Osteoblast (primary cell): ENCODE data around the gene WHAMM. TPM values are rescaled to one million over a fixed set of nuclear protein-coding genes. Genes with fewer than 3 reads are reported as not detected.
A peak's percentile ranks its signal among the peaks of the same experiment; 100 is the strongest.

ENCODE experiments used
- DNase-seq: peaks from one replicate; pipeline ENCODE4 v3.0.0; 2011; ENCODE audit warnings: low spot score, mixed read lengths; ENCODE audit not compliant: insufficient read length; ENCODE audit errors: missing footprints
- H2AFZ ChIP-seq: 2 replicates; pipeline ENCODE4 v1.6.0; 2011; ENCODE audit warnings: mild to moderate bottlenecking, low read length
- H3K27ac ChIP-seq: 2 replicates; pipeline ENCODE4 v1.5.1; 2011; ENCODE audit warnings: mild to moderate bottlenecking, low read depth, low read length, moderate library complexity
- H3K27me3 ChIP-seq: 2 replicates; pipeline ENCODE4 v1.6.0; 2012; ENCODE audit warnings: mild to moderate bottlenecking, control low read depth, inconsistent platforms, low read length, moderate library complexity; ENCODE audit not compliant: insufficient read depth
- H3K36me3 ChIP-seq: 2 replicates; pipeline ENCODE4 v1.5.1; 2011; ENCODE audit warnings: mild to moderate bottlenecking, low read length, control low read depth, moderate library complexity; ENCODE audit not compliant: insufficient read depth
- H3K4me1 ChIP-seq: 2 replicates; pipeline ENCODE4 v1.5.1; 2011; ENCODE audit warnings: mild to moderate bottlenecking, low read length, control low read depth, moderate library complexity; ENCODE audit not compliant: insufficient read depth
- H3K4me2 ChIP-seq: 2 replicates; pipeline ENCODE4 v1.6.0; 2011; ENCODE audit warnings: mild to moderate bottlenecking, low read length; ENCODE audit not compliant: insufficient read depth
- H3K4me3 ChIP-seq: fragments of 200-600 bp; sonication (generic); 3 replicates; pipeline ENCODE4 v1.5.1; 2012; ENCODE audit warnings: mild to moderate bottlenecking, low read length, inconsistent platforms; ENCODE audit not compliant: insufficient read depth
- H3K79me2 ChIP-seq: 2 replicates; pipeline ENCODE4 v1.6.0; 2012; ENCODE audit warnings: mild to moderate bottlenecking, low read length, control low read depth, inconsistent platforms; ENCODE audit not compliant: insufficient read depth
- H3K9me3 ChIP-seq: 2 replicates; pipeline ENCODE4 v1.5.1; 2011; ENCODE audit warnings: low read depth, low read length, control low read depth
- H4K20me1 ChIP-seq: 2 replicates; pipeline ENCODE4 v1.6.0; 2012; ENCODE audit warnings: mild to moderate bottlenecking, low read length, control low read depth; ENCODE audit not compliant: insufficient read depth
- total RNA-seq: library from RNA; depleted of rRNA; stranded (reverse); fragments of >200 nt; gene quantifications from 2 replicates; pipeline ENCODE4 v1.2.3, GENCODE V29; 2012
- TF ChIP-seq, protein P1 (sequence below): IDR thresholded peaks from 2 replicates; pipeline ENCODE4 v1.5.1; 2011; ENCODE audit warnings: mild to moderate bottlenecking, low read depth, low read length, moderate library complexity; ENCODE audit errors: extremely low read depth

WHAMM gene
- total RNA-seq, 1 donor: 8.3 TPM

DNA sequence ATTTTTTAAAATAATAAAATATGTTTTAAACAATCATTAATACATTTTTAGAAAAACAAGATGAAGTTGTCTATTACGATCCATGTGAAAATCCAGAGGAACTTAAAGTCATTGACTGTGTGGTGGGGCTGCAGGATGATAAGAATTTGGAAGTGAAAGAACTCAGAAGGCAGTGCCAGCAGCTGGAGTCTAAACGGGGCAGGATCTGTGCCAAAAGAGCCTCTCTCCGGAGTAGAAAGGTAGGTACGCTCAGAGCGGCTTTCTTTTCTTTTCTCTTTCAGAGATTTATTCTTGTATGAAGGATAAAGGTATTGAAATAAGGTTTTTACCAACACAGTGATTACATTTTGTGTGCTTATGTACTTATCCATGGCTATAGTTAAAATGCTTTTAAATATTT, 13.6 kb downstream of the WHAMM start:
- no peak overlapping the region for H3K4me3 ChIP-seq

DNA sequence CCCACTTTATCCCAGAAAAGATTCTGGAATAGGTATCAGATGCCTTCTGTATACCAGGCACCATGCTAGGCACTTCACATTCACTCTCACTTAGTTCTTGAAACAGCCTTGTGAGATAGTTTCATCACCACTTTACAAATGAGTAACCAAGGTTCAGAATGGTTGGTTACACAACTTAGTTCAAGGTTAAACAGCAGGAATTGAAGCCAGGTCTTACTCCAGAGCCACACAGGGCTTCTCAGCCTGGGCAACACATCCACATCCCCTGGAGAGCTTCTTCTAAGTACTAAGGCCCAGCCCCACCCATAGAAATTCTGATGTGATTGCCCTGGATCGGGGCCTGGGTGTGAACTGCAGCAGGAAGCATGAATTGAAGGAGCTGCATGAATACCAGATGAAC, 18.6 kb downstream of the WHAMM start:
- peaks cover 6% of the 10 kb centered on the region for H4K20me1 ChIP-seq
- TF ChIP-seq, protein P1, sequence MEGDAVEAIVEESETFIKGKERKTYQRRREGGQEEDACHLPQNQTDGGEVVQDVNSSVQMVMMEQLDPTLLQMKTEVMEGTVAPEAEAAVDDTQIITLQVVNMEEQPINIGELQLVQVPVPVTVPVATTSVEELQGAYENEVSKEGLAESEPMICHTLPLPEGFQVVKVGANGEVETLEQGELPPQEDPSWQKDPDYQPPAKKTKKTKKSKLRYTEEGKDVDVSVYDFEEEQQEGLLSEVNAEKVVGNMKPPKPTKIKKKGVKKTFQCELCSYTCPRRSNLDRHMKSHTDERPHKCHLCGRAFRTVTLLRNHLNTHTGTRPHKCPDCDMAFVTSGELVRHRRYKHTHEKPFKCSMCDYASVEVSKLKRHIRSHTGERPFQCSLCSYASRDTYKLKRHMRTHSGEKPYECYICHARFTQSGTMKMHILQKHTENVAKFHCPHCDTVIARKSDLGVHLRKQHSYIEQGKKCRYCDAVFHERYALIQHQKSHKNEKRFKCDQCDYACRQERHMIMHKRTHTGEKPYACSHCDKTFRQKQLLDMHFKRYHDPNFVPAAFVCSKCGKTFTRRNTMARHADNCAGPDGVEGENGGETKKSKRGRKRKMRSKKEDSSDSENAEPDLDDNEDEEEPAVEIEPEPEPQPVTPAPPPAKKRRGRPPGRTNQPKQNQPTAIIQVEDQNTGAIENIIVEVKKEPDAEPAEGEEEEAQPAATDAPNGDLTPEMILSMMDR: no peak
- no peak overlapping the region for H2AFZ ChIP-seq
- peaks cover 4% of the 10 kb centered on the region for H3K79me2 ChIP-seq
- no peak overlapping the region for H3K27ac ChIP-seq
- H3K36me3 ChIP-seq: peaks cover 81% of the 10 kb centered on the region
- DNase-seq: peak; percentile 57
- no peak overlapping the region for H3K4me2 ChIP-seq
- H3K4me3 ChIP-seq: no peak overlapping the region
- no peaks in the 10 kb centered on the region for H3K27me3 ChIP-seq
- H3K9me3 ChIP-seq: no peaks in the 10 kb centered on the region
- peaks cover 17% of the 10 kb centered on the region for H3K4me1 ChIP-seq

More for the DNA sequence above, 13.6 kb downstream of the WHAMM start:
- Histone ChIP-seq H3K27me3 (no peaks in the 10 kb centered on the region), H3K4me1 (peaks cover 7% of the 10 kb centered on the region), H3K36me3 (peaks cover 77% of the 10 kb centered on the region), H3K4me2 (no peak overlapping the region), H4K20me1 (peaks cover 6% of the 10 kb centered on the region), H3K79me2 (peaks cover 5% of the 10 kb centered on the region), H2AFZ (no peak overlapping the region), H3K9me3 (no peaks in the 10 kb centered on the region), H3K27ac (no peak overlapping the region)
- TF ChIP-seq, protein P1: no peak
- DNase-seq: no peak

GRCh38 chr15:82829234-82829633, 19.8 kb downstream of the WHAMM start:
- H3K4me2 ChIP-seq: no peak overlapping the region
- no peaks in the 10 kb centered on the region for H3K27me3 ChIP-seq
- DNase-seq: no peak
- H4K20me1 ChIP-seq: peaks cover 10% of the 10 kb centered on the region
- no peak overlapping the region for H3K27ac ChIP-seq
- H3K4me3 ChIP-seq: no peak overlapping the region
- H3K79me2 ChIP-seq: peaks cover 6% of the 10 kb centered on the region
- peaks cover 21% of the 10 kb centered on the region for H3K4me1 ChIP-seq
- no peaks in the 10 kb centered on the region for H3K9me3 ChIP-seq
- H3K36me3 ChIP-seq: peaks cover 78% of the 10 kb centered on the region
- TF ChIP-seq, protein P1: no peak
- H2AFZ ChIP-seq: no peak overlapping the region

DNA sequence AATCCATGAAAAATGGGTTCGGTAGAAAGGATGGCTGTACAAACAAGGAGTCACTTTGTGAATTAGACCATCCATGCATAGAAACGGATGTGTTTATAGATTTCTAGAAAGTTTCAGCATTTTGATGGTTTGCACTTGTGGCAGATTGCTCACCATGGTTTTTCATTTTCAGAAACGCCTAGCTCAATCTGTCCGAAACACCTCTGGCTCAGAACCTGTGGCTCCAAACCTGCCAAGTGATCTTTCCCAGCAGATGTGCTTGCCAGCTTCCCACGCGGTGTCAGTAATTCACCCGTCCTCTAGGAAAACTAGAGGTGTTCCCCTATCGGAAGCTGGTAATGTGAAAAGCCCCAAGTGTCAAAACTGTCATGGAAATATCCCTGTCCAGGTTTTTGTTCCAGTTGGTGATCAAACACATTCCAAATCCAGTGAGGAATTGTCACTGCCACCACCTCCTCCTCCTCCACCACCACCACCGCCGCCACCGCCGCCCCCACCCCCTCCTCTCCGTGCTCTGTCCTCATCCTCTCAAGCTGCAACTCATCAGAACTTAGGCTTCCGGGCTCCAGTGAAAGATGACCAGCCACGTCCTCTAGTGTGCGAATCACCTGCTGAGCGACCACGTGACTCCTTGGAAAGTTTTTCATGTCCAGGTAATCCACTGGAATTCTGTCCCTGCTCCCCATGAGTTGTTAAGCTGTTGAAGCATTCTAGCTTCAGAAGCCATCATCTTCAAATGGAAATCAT, 21.2 kb downstream of the WHAMM start:
- TF ChIP-seq, protein P1: no peak
- H3K27ac ChIP-seq: no peak overlapping the region
- H3K4me3 ChIP-seq: no peak overlapping the region
- peaks cover 77% of the 10 kb centered on the region for H3K36me3 ChIP-seq
- H3K9me3 ChIP-seq: no peaks in the 10 kb centered on the region
- no peak overlapping the region for H2AFZ ChIP-seq
- H3K27me3 ChIP-seq: no peaks in the 10 kb centered on the region
- H4K20me1 ChIP-seq: peaks cover 10% of the 10 kb centered on the region
- H3K4me2 ChIP-seq: no peak overlapping the region
- no peak for DNase-seq
- H3K79me2 ChIP-seq: peaks cover 10% of the 10 kb centered on the region
- peaks cover 21% of the 10 kb centered on the region for H3K4me1 ChIP-seq
